Activated naive CD8-positive, alpha-beta T cell treated with anti-CD3 and anti-CD28 coated beads, Interleukin-2, amount 10 ng/mL, durations not matched to agents 7 days and 5 days (primary cell): ENCODE data around the gene LIPC. TPM values are rescaled to one million over a fixed set of nuclear protein-coding genes. Genes with fewer than 3 reads are reported as not detected.
A peak's percentile ranks its signal among the peaks of the same experiment; 100 is the strongest.
"Not testable (repeated sequence)": the region's sequence is repeated elsewhere in the genome, so short reads cannot be mapped to it uniquely, and the experiment has no call there.

Experiments used
- ATAC-seq: fragments of 150-1000 bp; cut with Tn5 transposase; one replicate; pipeline ENCODE4 v1.10.0; 2021; ENCODE audit warnings: low read depth, moderate library complexity
- POLR2A ChIA-PET: fragments of 350-600 bp; sonication (Branson Sonifier 250); formaldehyde crosslinking; loops from one replicate; lab custom pipeline; 2021; ENCODE audit warnings: antibody characterized with exemption; lab: Charles Lee
- DNase-seq: peaks from one replicate; pipeline ENCODE4 v3.0.0; 2021
- H3K27ac Mint-ChIP-seq: one replicate; pipeline ENCODE4 v1.8.0; 2022; ENCODE audit warnings: mild to moderate bottlenecking, mixed read lengths
- H3K27me3 Mint-ChIP-seq: one replicate; pipeline ENCODE4 v1.8.0; 2022; ENCODE audit warnings: mild to moderate bottlenecking, moderate library complexity, mixed read lengths
- H3K36me3 Mint-ChIP-seq: one replicate; pipeline ENCODE4 v1.8.0; 2021; ENCODE audit warnings: mild to moderate bottlenecking, mixed read lengths
- H3K4me1 Mint-ChIP-seq: one replicate; pipeline ENCODE4 v1.8.0; 2021; ENCODE audit warnings: mixed read lengths
- H3K4me3 Mint-ChIP-seq: one replicate; pipeline ENCODE4 v1.8.0; 2022; ENCODE audit warnings: mild to moderate bottlenecking, moderate library complexity, mixed read lengths
- H3K9me3 Mint-ChIP-seq: one replicate; pipeline ENCODE4 v1.8.0; 2021; ENCODE audit warnings: mixed read lengths
- total RNA-seq, 2 experiments: library from RNA; stranded (reverse); gene quantifications; one replicate each; pipeline ENCODE4 v1.2.3, GENCODE V29; 2021

Gene LIPC
- total RNA-seq, 2 experiments from 2014 or later: 7.4 to 9.0 TPM

DNA sequence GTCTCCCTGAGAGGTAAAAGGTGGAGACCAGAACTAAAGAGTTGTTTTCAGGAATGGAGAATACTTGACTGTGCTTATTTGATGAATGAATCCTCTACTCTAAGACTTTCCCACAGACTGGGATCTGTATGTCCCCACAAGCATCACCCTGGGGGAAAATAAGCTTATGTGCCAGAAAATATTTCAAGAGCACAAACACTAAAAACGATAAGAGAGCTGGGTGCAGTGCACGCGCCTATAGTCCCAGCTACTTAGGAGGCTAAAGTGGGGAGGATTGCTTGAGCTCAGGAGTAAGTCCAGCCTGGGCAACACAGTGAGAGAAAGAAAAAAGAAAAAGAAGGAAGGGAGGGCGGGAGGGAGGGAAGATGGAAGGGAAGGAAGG lies 167.0 kb downstream of the LIPC start:
- Mint-ChIP-seq H3K36me3 (peaks cover 61% of the 10 kb centered on the region), H3K27me3 (no peaks in the 10 kb centered on the region), H3K9me3 (peaks cover 2% of the 10 kb centered on the region), H3K4me1 (peaks cover 19% of the 10 kb centered on the region), H3K27ac (peak overlapping the region; percentile 50), H3K4me3 (no peak overlapping the region)
- DNase-seq (no peak), ATAC-seq (no peak)
- POLR2A ChIA-PET: interaction anchor here (0.6 kb wide), 1 partner anchor 10 kb away, joined by 3 read pairs; no protein-coding TSS in a partner anchor

DNA sequence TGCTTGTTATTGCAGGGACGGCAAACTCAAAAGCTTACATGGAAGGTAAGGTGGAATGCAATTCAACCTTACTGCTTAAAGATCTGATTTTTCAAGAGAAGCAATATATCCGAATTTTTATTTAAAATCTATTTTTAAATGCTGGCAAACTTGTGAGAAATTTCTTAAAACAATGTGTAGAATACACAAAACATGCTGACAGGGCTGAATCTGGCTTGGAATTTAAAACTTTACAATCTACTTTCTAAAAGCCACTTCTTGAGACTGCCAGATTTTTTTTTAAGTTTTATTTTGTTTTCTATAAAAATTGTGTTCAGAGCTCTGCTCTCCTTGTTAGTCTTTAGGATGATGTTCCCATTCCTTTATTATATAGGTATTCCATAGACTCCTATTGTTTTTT lies 171.0 kb downstream of the LIPC start:
- H3K27ac Mint-ChIP-seq: no peak overlapping the region
- DNase-seq (no peak), ATAC-seq (no peak)
- peaks cover 23% of the 10 kb centered on the region for H3K4me1 Mint-ChIP-seq
- no peaks in the 10 kb centered on the region for H3K27me3 Mint-ChIP-seq
- no peak overlapping the region for H3K4me3 Mint-ChIP-seq
- H3K9me3 Mint-ChIP-seq: peaks cover 2% of the 10 kb centered on the region
- H3K36me3 Mint-ChIP-seq: peaks cover 61% of the 10 kb centered on the region
- POLR2A ChIA-PET: no interaction called here

GRCh38 chr15:58603927-58604326 lies 172.1 kb downstream of the LIPC start:
- not testable (repeated sequence) for H3K27ac Mint-ChIP-seq
- POLR2A ChIA-PET: interaction anchor here (0.6 to 0.7 kb wide), 2 partner anchors 68 to 149 kb away, joined by 5 read pairs; no protein-coding TSS in a partner anchor

GRCh38 chr15:58604455-58604923 lies 172.7 kb downstream of the LIPC start:
- Mint-ChIP-seq H3K36me3 (peaks cover 64% of the 10 kb centered on the region), H3K9me3 (no peaks in the 10 kb centered on the region), H3K4me3 (no peak overlapping the region), H3K27ac (no peak overlapping the region), H3K4me1 (peaks cover 25% of the 10 kb centered on the region), H3K27me3 (no peaks in the 10 kb centered on the region)
- POLR2A ChIA-PET: interaction anchor here (0.6 to 0.7 kb wide), 2 partner anchors 68 to 148 kb away, joined by 5 read pairs; no protein-coding TSS in a partner anchor
- no peak for ATAC-seq
- DNase-seq: no peak

More at GRCh38 chr15:58603927-58604326, 172.1 kb downstream of the LIPC start:
- H3K27me3 Mint-ChIP-seq, DNase-seq, ATAC-seq, H3K4me3 Mint-ChIP-seq, H3K9me3 Mint-ChIP-seq: not testable (repeated sequence)
- Mint-ChIP-seq H3K36me3 (peaks cover 63% of the 10 kb centered on the region), H3K4me1 (peaks cover 22% of the 10 kb centered on the region)

DNA sequence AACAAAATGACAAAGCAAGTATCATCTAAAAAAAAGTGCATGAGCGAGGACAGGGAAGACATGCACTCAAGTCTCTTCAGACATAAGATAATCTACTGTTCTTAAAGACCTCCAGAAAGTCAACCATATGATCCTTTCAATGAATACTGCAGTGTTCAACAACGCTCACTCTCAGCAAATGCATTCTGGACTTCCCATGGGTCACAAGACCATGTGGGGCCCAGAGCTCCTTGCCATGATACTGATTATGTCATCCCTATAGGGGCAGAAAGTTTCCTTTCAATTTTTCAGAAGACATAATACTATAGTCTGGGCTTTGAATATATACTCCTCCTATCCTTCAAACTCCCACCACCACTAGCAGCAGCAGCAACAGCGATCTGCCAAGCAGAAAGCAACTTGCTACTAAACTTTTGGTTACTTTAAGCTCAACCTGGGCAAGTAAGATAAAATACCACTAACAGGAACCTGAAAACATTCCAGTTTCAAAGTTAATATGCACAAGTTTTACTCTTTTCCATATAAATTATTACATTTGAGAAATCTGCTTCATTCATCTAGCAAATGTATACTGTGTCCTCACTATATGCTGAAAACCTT lies 174.2 kb downstream of the LIPC start:
- Mint-ChIP-seq H3K36me3 (peaks cover 73% of the 10 kb centered on the region), H3K27ac (no peak overlapping the region), H3K9me3 (no peaks in the 10 kb centered on the region), H3K4me1 (peaks cover 27% of the 10 kb centered on the region), H3K27me3 (no peaks in the 10 kb centered on the region), H3K4me3 (no peak overlapping the region)
- POLR2A ChIA-PET: no interaction called here
- ATAC-seq (no peak), DNase-seq (no peak)

DNA sequence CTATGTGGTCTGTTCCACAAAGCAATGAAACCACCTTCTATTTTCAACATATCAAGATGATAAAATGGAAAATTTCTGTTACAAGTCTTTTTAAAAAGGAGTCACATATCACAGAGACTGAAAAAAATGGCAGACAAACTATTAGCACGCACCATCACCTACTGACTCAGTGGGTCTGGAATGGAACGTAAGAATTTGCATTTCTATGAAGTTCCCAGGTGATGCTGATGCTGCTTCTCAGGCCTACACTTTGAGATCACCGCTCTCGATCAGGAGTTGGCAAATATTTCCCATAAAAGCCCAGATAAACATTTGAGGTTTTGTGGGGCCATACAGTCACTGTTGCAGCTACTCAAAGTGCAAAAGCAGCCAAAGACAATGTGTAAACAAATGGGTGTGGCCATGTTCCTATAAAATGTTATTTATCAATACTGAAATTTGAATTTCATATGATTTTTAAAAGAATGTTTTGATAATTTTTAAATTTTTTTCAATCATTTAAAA lies 174.8 kb downstream of the LIPC start:
- no peak for ATAC-seq
- POLR2A ChIA-PET: no interaction called here
- H3K4me1 Mint-ChIP-seq: peaks cover 28% of the 10 kb centered on the region
- no peak overlapping the region for H3K27ac Mint-ChIP-seq
- H3K9me3 Mint-ChIP-seq: no peaks in the 10 kb centered on the region
- H3K4me3 Mint-ChIP-seq: no peak overlapping the region
- no peaks in the 10 kb centered on the region for H3K27me3 Mint-ChIP-seq
- DNase-seq: no peak
- peaks cover 73% of the 10 kb centered on the region for H3K36me3 Mint-ChIP-seq

DNA sequence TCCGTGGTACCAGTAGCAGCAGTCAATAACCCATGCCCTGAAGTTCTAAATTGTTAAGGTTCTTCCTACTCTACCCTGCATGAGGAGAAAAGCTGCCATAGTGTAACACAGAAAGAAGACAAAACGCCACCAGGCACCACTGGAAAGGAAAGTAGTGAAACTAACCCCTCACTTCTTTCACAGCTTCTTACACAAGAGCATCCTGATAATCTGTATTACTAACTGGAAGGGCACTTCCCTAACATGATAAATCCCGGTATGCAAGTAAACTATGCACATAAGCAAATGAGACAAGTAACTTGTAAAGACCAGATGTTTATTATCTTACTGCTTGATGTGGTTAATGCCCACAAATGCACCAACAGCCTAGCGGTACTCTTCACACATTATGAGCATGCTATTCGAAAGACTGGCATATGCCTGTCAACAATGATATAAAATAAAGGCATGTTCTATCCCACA lies 176.4 kb downstream of the LIPC start:
- POLR2A ChIA-PET: no interaction called here
- Mint-ChIP-seq H3K27ac (peak overlapping the region; percentile 5), H3K4me3 (peak overlapping the region; percentile 5), H3K27me3 (no peaks in the 10 kb centered on the region), H3K36me3 (peaks cover 75% of the 10 kb centered on the region), H3K9me3 (peaks cover under 1% of the 10 kb centered on the region), H3K4me1 (peaks cover 31% of the 10 kb centered on the region)
- ATAC-seq (no peak), DNase-seq (no peak)

GRCh38 chr15:58608711-58609110 lies 176.9 kb downstream of the LIPC start:
- POLR2A ChIA-PET: no interaction called here
- Mint-ChIP-seq H3K27ac (peak overlapping the region; percentile 8), H3K27me3 (no peaks in the 10 kb centered on the region), H3K36me3 (peaks cover 75% of the 10 kb centered on the region), H3K4me3 (no peak overlapping the region), H3K4me1 (peaks cover 31% of the 10 kb centered on the region), H3K9me3 (peaks cover 5% of the 10 kb centered on the region)
- ATAC-seq (no peak), DNase-seq (no peak)

DNA sequence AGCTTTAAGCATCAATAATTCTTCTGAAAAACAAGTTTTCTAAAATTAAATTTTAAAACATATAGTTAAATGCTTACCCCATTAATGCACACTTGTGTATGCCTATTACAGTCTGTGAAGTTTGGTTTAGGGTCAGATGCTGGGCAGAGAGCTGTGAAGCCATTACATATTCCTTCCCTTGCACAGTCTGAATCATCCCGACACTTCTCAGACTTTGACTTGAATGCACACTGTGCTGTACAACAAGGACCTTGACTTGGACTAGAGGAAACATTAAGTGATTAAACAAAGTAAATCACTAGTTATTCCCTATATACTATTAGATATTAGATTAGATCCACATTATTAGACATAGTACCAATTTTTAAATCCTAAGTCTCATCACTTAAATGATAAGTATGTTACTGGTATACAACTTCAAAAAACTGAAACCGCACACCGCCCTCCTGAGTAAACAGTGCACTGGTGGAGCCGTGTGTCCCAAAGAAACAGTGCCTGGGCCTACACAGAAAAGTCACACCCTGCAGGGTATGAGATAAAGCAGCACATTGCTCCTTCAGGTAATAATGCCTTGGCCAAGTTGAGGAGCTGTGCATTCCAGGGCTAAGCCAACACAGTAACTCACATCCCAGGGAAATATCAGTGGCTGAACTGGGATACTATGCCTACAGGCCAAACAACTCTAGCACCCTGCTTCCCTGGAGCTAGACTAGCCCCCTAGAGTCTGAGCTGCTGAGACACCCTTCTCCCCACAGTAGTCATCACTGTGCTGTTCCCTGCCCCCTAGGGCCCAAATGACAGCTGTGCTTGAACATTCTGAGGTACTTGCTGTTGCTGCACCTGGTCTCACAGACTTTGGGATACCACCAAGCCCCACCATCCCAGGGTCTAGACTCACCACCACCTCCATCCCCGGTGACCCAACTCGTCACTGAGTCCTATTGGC lies 180.2 kb downstream of the LIPC start:
- H3K4me1 Mint-ChIP-seq: peaks cover 32% of the 10 kb centered on the region
- no peaks in the 10 kb centered on the region for H3K27me3 Mint-ChIP-seq
- ATAC-seq: no peak
- POLR2A ChIA-PET: no interaction called here
- no peak overlapping the region for H3K27ac Mint-ChIP-seq
- H3K9me3 Mint-ChIP-seq: peaks cover 21% of the 10 kb centered on the region
- DNase-seq: no peak
- peaks cover 87% of the 10 kb centered on the region for H3K36me3 Mint-ChIP-seq
- no peak overlapping the region for H3K4me3 Mint-ChIP-seq

DNA sequence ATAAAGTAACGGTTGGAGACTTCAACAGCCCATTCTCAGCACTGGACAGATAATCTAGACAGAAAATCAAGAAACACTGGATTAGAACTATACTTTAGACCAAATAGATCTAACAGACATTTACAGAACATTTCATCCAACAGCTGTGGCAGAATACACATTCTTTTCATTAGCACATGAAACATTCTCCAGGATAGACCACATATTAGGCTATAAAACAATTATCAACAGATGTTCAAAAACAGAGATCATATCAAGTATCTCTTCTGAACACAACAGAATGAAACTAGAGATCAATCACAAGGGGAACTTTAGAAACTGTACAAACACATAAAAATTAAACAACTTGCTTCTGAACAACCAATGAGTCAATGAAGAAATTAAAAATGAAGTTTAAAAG lies 184.4 kb downstream of the LIPC start:
- Mint-ChIP-seq H3K9me3 (peaks cover 29% of the 10 kb centered on the region), H3K4me3 (no peak overlapping the region), H3K4me1 (peaks cover 22% of the 10 kb centered on the region), H3K36me3 (peaks cover 80% of the 10 kb centered on the region), H3K27me3 (no peaks in the 10 kb centered on the region), H3K27ac (no peak overlapping the region)
- DNase-seq (no peak), ATAC-seq (no peak)
- POLR2A ChIA-PET: no interaction called here
